Measurements from ENCODE around the gene NID1.

DNA sequence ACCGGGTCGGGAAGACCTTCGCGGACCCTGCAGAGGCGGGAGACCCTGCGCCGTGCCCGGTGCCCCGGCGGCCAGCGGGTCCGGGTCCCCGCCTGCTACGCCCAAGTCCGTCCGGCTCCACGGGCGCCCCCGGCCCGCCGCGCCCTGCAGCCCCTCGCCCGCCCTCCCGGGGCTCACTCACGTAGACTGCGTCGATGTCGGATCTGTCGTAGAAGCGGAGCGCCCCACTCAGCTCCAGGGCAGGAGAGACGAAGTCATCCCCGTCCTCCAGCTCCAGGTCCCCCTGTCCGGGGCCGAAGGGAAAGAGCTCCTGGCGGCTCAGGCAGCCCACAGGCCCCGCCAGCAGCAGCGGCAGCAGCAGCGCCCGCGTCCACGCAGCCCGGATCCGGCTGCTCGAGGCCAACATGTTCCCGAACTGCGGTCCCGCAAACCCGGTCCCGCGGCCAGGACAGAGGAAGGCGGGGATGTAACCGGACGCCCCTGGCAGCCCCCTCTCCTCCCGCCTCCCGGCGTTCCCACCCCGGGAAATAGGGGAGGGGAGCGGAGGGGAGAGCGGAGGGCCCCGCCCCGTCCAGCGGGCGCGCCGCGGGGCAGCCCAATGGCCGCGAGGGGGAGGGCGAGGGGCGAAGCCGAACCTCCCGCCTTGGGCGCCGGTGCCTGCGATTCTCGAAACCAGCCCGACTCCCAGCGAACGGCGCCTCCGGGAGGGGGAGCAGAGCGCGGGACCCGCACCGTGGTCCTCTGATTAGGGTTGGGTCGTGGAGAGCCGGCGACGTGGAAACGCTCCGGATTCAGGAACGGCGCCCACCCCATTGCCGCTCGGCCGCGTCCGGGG lies at the start of gene NID1:
- TF ChIP-seq EZH2 (IDR thresholded peaks at IDR 0.05; ENCODE audit: insufficient read depth, poor library complexity, severe bottlenecking) (no peak), EZH2phosphoT487 (IDR thresholded peaks at IDR 0.05; ENCODE audit: insufficient read depth, low read depth) (no peak)
